Esophagus squamous epithelium (tissue), 5 donors: ENCODE results near the gene TMCO6. TPM values are rescaled to one million over a fixed set of nuclear protein-coding genes. Genes with fewer than 3 reads are reported as not detected.

Source experiments
- DNase-seq: peaks from one replicate; lab custom pipeline; 2025; lab: John Stamatoyannopoulos, UW
- H3K27ac ChIP-seq, 4 donors: fragments of 200-600 bp; sonication (generic); one replicate each; pipeline ENCODE4 v1.5.1; 2016 to 2019; ENCODE audit warnings: mild to moderate bottlenecking in 1 of 4
- H3K27me3 ChIP-seq, 4 donors: fragments of 200-600 bp; sonication (generic); 1 replicate in 3 of 4; 2 replicates in 1 of 4; pipeline versions ENCODE4 v1.5.1 to v1.6.0; 2017 to 2021; ENCODE audit warnings: antibody characterized with exemption in 1 of 4
- H3K36me3 ChIP-seq, 3 donors: fragments of 200-600 bp; sonication (generic); one replicate each; pipeline ENCODE4 v1.5.1; 2016 to 2019
- H3K4me1 ChIP-seq, 3 donors: fragments of 200-600 bp; sonication (generic); one replicate each; pipeline ENCODE4 v1.5.1; 2017 to 2019
- H3K4me3 ChIP-seq, 4 donors: fragments of 200-600 bp; sonication (generic); 1 replicate in 3 of 4; 2 replicates in 1 of 4; pipeline ENCODE4 v1.5.1; 2016 to 2019; ENCODE audit warnings: mild to moderate bottlenecking in 2 of 4, moderate library complexity in 1 of 4
- H3K9me3 ChIP-seq, 3 donors: fragments of 200-600 bp; sonication (generic); one replicate each; pipeline ENCODE4 v1.5.1; 2016 to 2019
- CTCF ChIP-seq, 6 experiments: fragments of 450-650 bp in 4 of 6; fragments of 200-600 bp in 2 of 6; sonication (generic) in 2 of 6; IDR thresholded peaks; one replicate each; pipeline ENCODE4 v1.5.1; 2016 to 2019; ENCODE audit warnings: antibody characterized with exemption in 6 of 6, mild to moderate bottlenecking in 4 of 6, moderate library complexity in 4 of 6
- POLR2A ChIP-seq, 4 donors: fragments of 450-650 bp; IDR thresholded peaks; one replicate each; pipeline ENCODE4 v1.6.1; 2017; ENCODE audit warnings: antibody characterized with exemption in 4 of 4, mild to moderate bottlenecking in 4 of 4, moderate library complexity in 3 of 4
- WGBS, 2 donors: methylation state at CpG; one replicate each; pipeline ENCODE4 v1.1.5; 2018; 5-methylcytosine and 5-hydroxymethylcytosine counted together
- intact Hi-C: fragments of 100-400 bp; cut with DNase I; formaldehyde crosslinking; loops from one replicate; pipeline ENCODE4 v1.15.0; 2022
- total RNA-seq, 4 donors: library from RNA; depleted of rRNA; stranded (reverse); fragments of >200 nt; gene quantifications; one replicate each; pipeline ENCODE4 v1.1.0, GENCODE V29; 2016
- donor health status: DM: yes; HTN: yes; CAD: no.

The TMCO6 gene
- total RNA-seq, 4 donors from 2014 or later, result 18.4 to 46.7 (median 28.2) TPM

DNA sequence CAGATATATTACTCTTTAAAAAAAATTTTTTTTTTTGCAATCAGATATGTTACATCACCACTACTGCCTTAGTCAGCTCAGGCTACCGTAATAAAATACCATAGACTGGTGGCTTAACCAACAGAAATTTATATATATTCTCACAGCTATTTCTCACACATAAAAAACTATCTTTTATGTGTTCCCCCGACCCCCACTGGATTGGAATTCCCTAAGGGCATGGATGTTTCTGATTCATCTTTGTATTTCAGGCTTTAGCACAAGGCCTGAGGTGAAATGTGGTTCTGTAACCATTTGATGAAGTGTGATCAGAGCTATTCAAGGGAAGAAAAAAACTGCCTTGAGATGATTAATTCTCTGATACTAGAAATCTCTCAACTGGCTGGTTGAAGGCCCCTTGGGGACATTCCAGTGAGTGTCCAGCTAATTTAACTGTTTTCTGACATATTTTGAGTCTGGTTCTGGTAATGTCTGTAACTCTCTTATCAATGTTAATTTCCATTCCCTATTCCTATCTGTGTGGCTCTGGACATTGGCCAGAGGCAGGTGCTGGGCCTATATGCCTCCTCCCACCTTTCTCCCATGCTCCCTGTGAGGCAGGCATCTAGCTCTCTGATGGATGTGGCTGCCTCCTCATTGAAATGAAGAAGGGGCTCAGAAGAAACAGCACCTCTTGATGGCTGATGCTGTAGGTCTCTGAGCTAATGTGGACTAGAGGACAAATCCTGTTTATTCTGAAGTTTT, 8.8 kb upstream of the TMCO6 start:
- peaks cover 6 to 37% (median 19%) of the 10 kb centered on the region in 3 donors for H3K4me1 ChIP-seq
- no peaks in the 10 kb centered on the region for H3K36me3 ChIP-seq
- intact Hi-C loops, result loop anchor here (10.0 kb wide), 1 partner anchor 256 kb away; no protein-coding TSS in a partner anchor
- 15 to 44% methylated on average over 2 of the region's 2 CpGs for WGBS, 2 donors
- H3K9me3 ChIP-seq, result no peaks in the 10 kb centered on the region
- no peaks in the 10 kb centered on the region for H3K27me3 ChIP-seq
- no peak for DNase-seq
- peak overlapping the region in 2 of 4 donors; percentile 32 to 70 for H3K27ac ChIP-seq
- TF ChIP-seq CTCF (IDR thresholded peaks at IDR 0.05) (no peak), POLR2A (IDR thresholded peaks at IDR 0.05) (no peak)
- peak overlapping the region in 2 of 4 donors; percentile 55 to 70 for H3K4me3 ChIP-seq

DNA sequence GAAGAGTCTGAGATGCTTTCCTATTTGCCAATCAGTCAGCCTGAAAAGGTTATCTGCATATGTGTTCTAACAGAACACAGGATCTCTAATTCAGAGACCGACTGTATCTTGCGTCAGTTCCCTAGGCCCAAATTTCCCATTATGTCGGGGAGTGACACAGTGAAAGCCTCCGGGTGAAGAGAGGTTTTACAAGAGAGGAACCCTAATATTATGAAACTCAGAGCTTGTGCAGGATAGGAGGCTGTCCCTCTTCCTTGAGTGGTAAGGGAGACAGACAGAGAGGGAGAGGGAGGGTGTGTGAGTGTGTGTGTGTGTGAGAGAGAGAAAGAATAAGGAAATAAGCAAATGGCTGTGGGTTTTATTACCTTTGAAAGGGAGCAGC, 8.2 kb upstream of the TMCO6 start:
- intact Hi-C loops, result loop anchor here (10.0 kb wide), 1 partner anchor 256 kb away; no protein-coding TSS in a partner anchor
- Histone ChIP-seq H3K27me3 (no peaks in the 10 kb centered on the region), H3K4me3 (peak overlapping the region; percentile 1 to 70 (median 52)), H3K27ac (peak overlapping the region in 3 of 4 donors; percentile 32 to 88 (median 68)), H3K4me1 (peaks cover 6 to 37% (median 19%) of the 10 kb centered on the region in 3 donors), H3K36me3 (no peaks in the 10 kb centered on the region), H3K9me3 (no peaks in the 10 kb centered on the region)
- TF ChIP-seq CTCF (IDR thresholded peaks at IDR 0.05), result no peak
- no peak for TF ChIP-seq POLR2A (IDR thresholded peaks at IDR 0.05)
- DNase-seq, result no peak
- 74 to 84% methylated on average over 4 of the region's 4 CpGs for WGBS, 2 donors

DNA sequence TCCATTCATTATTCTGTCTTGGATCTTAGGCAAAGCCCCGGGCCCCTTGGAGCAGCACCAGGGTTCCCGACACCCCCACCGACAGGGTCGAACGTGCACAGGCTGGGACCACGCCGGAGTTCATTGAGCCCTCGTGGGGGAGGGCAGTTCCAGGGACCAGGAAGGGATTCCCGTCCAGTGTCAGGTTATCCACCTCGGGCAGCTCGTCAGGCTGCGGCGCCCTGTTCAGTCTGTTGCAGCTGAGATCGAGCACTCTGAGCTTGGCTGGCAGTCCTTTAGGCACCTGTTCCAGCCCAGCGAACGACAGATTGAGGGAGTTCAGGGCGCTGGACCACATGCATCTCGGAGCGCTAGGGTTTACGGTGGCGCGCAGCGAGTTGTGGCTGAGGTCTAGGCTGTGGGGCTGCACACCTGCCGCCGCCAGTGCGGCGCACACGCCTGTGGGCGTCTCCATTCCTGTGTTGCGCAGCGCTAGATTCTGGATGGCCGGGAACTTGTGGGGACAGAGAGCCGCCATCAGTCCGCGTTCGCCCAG, 7.4 kb upstream of the TMCO6 start:
- peak overlapping the region; percentile 48 to 70 (median 52) for H3K4me3 ChIP-seq
- TF ChIP-seq POLR2A (IDR thresholded peaks at IDR 0.05), result no peak
- TF ChIP-seq CTCF (IDR thresholded peaks at IDR 0.05), result no peak
- H3K27me3 ChIP-seq, result no peaks in the 10 kb centered on the region
- H3K36me3 ChIP-seq, result no peaks in the 10 kb centered on the region
- no peaks in the 10 kb centered on the region for H3K9me3 ChIP-seq
- WGBS, 2 donors, result 6 to 44% methylated on average over 12 to 14 of the region's 36 CpGs
- intact Hi-C loops, result loop anchor here (10.0 kb wide), 1 partner anchor 257 kb away; no protein-coding TSS in a partner anchor
- peaks cover 6 to 37% (median 19%) of the 10 kb centered on the region in 3 donors for H3K4me1 ChIP-seq
- peak overlapping the region; percentile 68 to 88 (median 76) for H3K27ac ChIP-seq
- DNase-seq, result no peak

GRCh38 chr5:140632366-140633020, 6.8 kb upstream of the TMCO6 start:
- TF ChIP-seq POLR2A (IDR thresholded peaks at IDR 0.05) (no peak), CTCF (IDR thresholded peaks at IDR 0.05) (no peak)
- peaks cover 6 to 37% (median 19%) of the 10 kb centered on the region in 3 donors for H3K4me1 ChIP-seq
- DNase-seq, result no peak
- H3K27ac ChIP-seq, result peak overlapping the region; percentile 68 to 88 (median 76)
- intact Hi-C loops, result loop anchor here (10.0 kb wide), 1 partner anchor 258 kb away; no protein-coding TSS in a partner anchor
- peak overlapping the region; percentile 48 to 70 (median 52) for H3K4me3 ChIP-seq
- H3K36me3 ChIP-seq, result no peaks in the 10 kb centered on the region
- H3K27me3 ChIP-seq, result no peaks in the 10 kb centered on the region
- H3K9me3 ChIP-seq, result no peaks in the 10 kb centered on the region
- 3% methylated on average over 20 to 23 of the region's 51 CpGs for WGBS, 2 donors
